Sigmoid colon (tissue), 7 donors: ENCODE results near the gene IPPK. TPM values are rescaled to one million over a fixed set of nuclear protein-coding genes. Genes with fewer than 3 reads are reported as not detected.

ENCODE experiments used
- DNase-seq: peaks from one replicate; pipeline ENCODE4 v3.0.0-alpha.2; 2019
- H3K27ac ChIP-seq, 4 donors: fragments of 200-600 bp; sonication (generic); one replicate each; pipeline ENCODE4 v1.5.1; 2016 to 2019; ENCODE audit warnings: mild to moderate bottlenecking in 1 of 4
- H3K27me3 ChIP-seq, 3 donors: fragments of 200-600 bp; sonication (generic); one replicate each; pipeline ENCODE4 v1.5.1; 2019; ENCODE audit warnings: mild to moderate bottlenecking in 1 of 3
- H3K36me3 ChIP-seq, 4 donors: fragments of 200-600 bp; sonication (generic); one replicate each; pipeline ENCODE4 v1.5.1; 2016 to 2019
- H3K4me1 ChIP-seq, 4 donors: fragments of 200-600 bp; sonication (generic); one replicate each; pipeline ENCODE4 v1.5.1; 2017 to 2019
- H3K4me3 ChIP-seq, 4 donors: fragments of 200-600 bp; sonication (generic); one replicate each; pipeline ENCODE4 v1.5.1; 2017 to 2019; ENCODE audit warnings: mild to moderate bottlenecking in 2 of 4, moderate library complexity in 1 of 4
- H3K9me3 ChIP-seq, 4 donors: fragments of 200-600 bp in 3 of 4; sonication (generic) in 3 of 4; one replicate each; pipeline versions ENCODE4 v1.5.1 to v1.6.1; 2013 to 2019
- EP300 ChIP-seq, 4 donors: sonication (generic); formaldehyde crosslinking; IDR thresholded peaks; one replicate each; pipeline ENCODE4 v1.6.1; 2017; ENCODE audit warnings: antibody characterized with exemption in 4 of 4
- POLR2A ChIP-seq, 2 donors: fragments of 450-650 bp; IDR thresholded peaks; one replicate each; pipeline ENCODE4 v1.6.1; 2016; ENCODE audit warnings: antibody characterized with exemption in 2 of 2, mild to moderate bottlenecking in 2 of 2, moderate library complexity in 2 of 2
- POLR2AphosphoS5 ChIP-seq, 4 donors: sonication (generic); formaldehyde crosslinking; IDR thresholded peaks; one replicate each; pipeline ENCODE4 v1.6.1; 2017; ENCODE audit warnings: antibody characterized with exemption in 4 of 4
- WGBS, 2 donors: extraction: QIAGEN DNeasy Blood & Tissue Kit; methylation state at CpG; one replicate each; pipeline ENCODE4 v1.1.7; 2013; 5-methylcytosine and 5-hydroxymethylcytosine counted together
- intact Hi-C: fragments of 100-400 bp; cut with DNase I; formaldehyde crosslinking; loops from one replicate; pipeline ENCODE4 v1.15.1; 2023
- polyA plus RNA-seq, 3 donors: library from polyadenylated mRNA; stranded (reverse); fragments of 200-250 nt; gene quantifications; one replicate each; pipeline ENCODE4 v1.2.3, GENCODE V29; 2013
- total RNA-seq, 4 donors: library from RNA; depleted of rRNA; stranded (reverse); fragments of >200 nt; gene quantifications; one replicate each; pipeline ENCODE4 v1.1.0, GENCODE V29; 2016
- TF ChIP-seq, protein P1 (sequence below), 4 experiments: fragments of 450-650 bp in 3 of 4; fragments of 200-600 bp in 1 of 4; IDR thresholded peaks; one replicate each; pipeline ENCODE4 v1.5.1; 2016 to 2019; ENCODE audit warnings: antibody characterized with exemption in 4 of 4, mild to moderate bottlenecking in 3 of 4, moderate library complexity in 2 of 4
- donor health status: healthy with polysubstance abuse.
- donor health status: Bipolar disorder and iron deficiency.
- donor health status: healthy.

The IPPK gene
- total and polyA plus RNA-seq, 7 donors: 3.6 to 12.5 (median 6.4) TPM

- TF ChIP-seq, protein P1, sequence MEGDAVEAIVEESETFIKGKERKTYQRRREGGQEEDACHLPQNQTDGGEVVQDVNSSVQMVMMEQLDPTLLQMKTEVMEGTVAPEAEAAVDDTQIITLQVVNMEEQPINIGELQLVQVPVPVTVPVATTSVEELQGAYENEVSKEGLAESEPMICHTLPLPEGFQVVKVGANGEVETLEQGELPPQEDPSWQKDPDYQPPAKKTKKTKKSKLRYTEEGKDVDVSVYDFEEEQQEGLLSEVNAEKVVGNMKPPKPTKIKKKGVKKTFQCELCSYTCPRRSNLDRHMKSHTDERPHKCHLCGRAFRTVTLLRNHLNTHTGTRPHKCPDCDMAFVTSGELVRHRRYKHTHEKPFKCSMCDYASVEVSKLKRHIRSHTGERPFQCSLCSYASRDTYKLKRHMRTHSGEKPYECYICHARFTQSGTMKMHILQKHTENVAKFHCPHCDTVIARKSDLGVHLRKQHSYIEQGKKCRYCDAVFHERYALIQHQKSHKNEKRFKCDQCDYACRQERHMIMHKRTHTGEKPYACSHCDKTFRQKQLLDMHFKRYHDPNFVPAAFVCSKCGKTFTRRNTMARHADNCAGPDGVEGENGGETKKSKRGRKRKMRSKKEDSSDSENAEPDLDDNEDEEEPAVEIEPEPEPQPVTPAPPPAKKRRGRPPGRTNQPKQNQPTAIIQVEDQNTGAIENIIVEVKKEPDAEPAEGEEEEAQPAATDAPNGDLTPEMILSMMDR (IDR thresholded peaks at IDR 0.05): no peak
- TF ChIP-seq POLR2AphosphoS5 (IDR thresholded peaks at IDR 0.05) (no peak), EP300 (IDR thresholded peaks at IDR 0.05) (no peak), POLR2A (IDR thresholded peaks at IDR 0.05) (no peak)
- H3K9me3 ChIP-seq: no peaks in the 10 kb centered on the region
- H3K27ac ChIP-seq: peak overlapping the region in 2 of 4 donors; percentile 58 to 77
- no peaks in the 10 kb centered on the region for H3K27me3 ChIP-seq
- no peak overlapping the region for H3K4me3 ChIP-seq
- intact Hi-C loops: loop anchor here (10.0 kb wide), 1 partner anchor 510 kb away; no protein-coding TSS in a partner anchor
- peaks cover 0 to 46% (median 40%) of the 10 kb centered on the region in 4 donors for H3K4me1 ChIP-seq
- DNase-seq: no peak
- 72 to 87% methylated on average over 19 of the region's 19 CpGs for WGBS, 2 donors
- peaks cover 0 to 23% (median 0%) of the 10 kb centered on the region in 4 donors for H3K36me3 ChIP-seq
These were observed 15.2 kb downstream of the IPPK start for GRCh38 chr9:92654481-92655301.

DNA sequence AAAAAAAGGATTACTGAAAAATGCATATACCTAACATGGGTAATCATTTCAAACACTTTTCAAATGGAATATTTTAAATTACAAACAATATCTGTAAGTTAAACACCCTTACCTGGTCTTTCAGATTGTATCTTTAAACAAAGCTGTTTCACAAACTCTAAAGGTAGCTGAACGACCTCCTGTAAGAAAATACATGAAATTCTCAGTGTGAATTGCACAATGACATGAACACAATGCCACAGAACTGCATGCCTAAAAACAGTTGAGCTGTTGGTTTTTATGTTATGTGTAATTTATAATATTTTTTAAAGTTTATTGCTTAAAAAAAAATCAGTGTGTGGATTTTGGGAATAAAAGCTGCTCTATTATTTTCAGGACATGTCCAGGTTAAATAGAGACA, 17.5 kb downstream of the IPPK start:
- no peaks in the 10 kb centered on the region for H3K27me3 ChIP-seq
- intact Hi-C loops: loop anchor here (10.0 kb wide), 1 partner anchor 508 kb away; no protein-coding TSS in a partner anchor
- DNase-seq: no peak
- 73 to 80% methylated on average over 1 of the region's 1 CpG for WGBS, 2 donors
- no peak for TF ChIP-seq POLR2AphosphoS5 (IDR thresholded peaks at IDR 0.05)
- TF ChIP-seq POLR2A (IDR thresholded peaks at IDR 0.05): no peak
- TF ChIP-seq, protein P1 (IDR thresholded peaks at IDR 0.05): no peak
- TF ChIP-seq EP300 (IDR thresholded peaks at IDR 0.05): no peak
- peak overlapping the region in 3 of 4 donors; percentile 58 to 77 (median 77) for H3K27ac ChIP-seq
- peaks cover 0 to 54% (median 41%) of the 10 kb centered on the region in 4 donors for H3K4me1 ChIP-seq
- no peak overlapping the region for H3K4me3 ChIP-seq
- no peaks in the 10 kb centered on the region for H3K9me3 ChIP-seq
- peaks cover 0 to 33% (median 4%) of the 10 kb centered on the region in 4 donors for H3K36me3 ChIP-seq

DNA sequence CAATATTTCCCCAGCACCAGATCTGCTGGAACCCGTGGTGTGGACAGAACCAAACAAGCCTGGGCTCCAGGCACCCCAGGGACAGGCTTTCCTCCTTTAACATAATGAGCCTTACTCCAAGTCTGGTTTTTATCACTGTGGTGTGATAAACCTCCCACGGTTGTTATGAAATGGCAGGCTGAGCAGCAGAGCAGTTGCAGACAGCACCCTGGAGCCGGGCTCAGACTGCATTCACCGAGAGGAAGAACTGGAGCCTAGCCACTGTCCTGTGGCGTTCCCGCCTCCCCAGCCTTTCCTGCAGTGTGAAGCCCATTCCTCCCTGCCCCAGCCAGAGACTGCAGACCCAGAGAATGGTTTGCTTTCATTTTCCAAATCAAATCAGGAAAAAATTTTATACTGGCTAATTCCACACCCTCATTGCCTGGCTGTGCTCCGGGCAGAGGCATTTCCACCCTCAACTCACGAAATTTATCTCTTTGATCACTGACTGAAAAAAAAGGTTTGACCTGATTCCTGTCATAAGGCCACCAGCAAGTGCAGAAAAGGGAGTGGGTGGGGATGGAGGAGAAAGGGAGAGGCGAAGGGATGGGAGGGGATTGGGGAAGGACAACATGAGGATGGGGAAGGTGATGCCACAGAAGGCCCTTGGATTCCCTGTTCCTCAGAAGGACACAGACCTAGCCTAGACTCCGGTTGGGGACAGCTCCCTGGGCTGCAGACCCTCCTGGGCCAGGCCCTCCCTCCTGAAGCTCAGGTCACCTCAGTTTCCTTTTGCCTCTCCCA, 18.9 kb downstream of the IPPK start:
- H3K4me3 ChIP-seq: no peak overlapping the region
- intact Hi-C loops: loop anchor here (10.0 kb wide), 1 partner anchor 506 kb away; no protein-coding TSS in a partner anchor
- H3K36me3 ChIP-seq: peaks cover 0 to 41% (median 9%) of the 10 kb centered on the region in 4 donors
- TF ChIP-seq POLR2AphosphoS5 (IDR thresholded peaks at IDR 0.05): peak; percentile 77 to 89 (median 86)
- TF ChIP-seq POLR2A (IDR thresholded peaks at IDR 0.05): no peak
- TF ChIP-seq EP300 (IDR thresholded peaks at IDR 0.05): no peak
- H3K27ac ChIP-seq: peak overlapping the region; percentile 44 to 77 (median 75)
- no peaks in the 10 kb centered on the region for H3K9me3 ChIP-seq
- peaks cover 0 to 54% (median 41%) of the 10 kb centered on the region in 4 donors for H3K4me1 ChIP-seq
- DNase-seq: peak; percentile 92
- WGBS, 2 donors: 89 to 94% methylated on average over 10 of the region's 10 CpGs
- H3K27me3 ChIP-seq: no peaks in the 10 kb centered on the region

- no peaks in the 10 kb centered on the region for H3K9me3 ChIP-seq
- no peaks in the 10 kb centered on the region for H3K27me3 ChIP-seq
- peaks cover 0 to 54% (median 41%) of the 10 kb centered on the region in 4 donors for H3K4me1 ChIP-seq
- WGBS, 2 donors: 98 to 99% methylated on average over 6 of the region's 6 CpGs
- no peak overlapping the region for H3K4me3 ChIP-seq
- intact Hi-C loops: loop anchor here (10.0 kb wide), 1 partner anchor 505 kb away; no protein-coding TSS in a partner anchor
- H3K36me3 ChIP-seq: peaks cover 0 to 48% (median 12%) of the 10 kb centered on the region in 4 donors
- DNase-seq: no peak
- peak overlapping the region; percentile 44 to 77 (median 75) for H3K27ac ChIP-seq
- TF ChIP-seq POLR2AphosphoS5 (IDR thresholded peaks at IDR 0.05) (no peak), EP300 (IDR thresholded peaks at IDR 0.05) (no peak), POLR2A (IDR thresholded peaks at IDR 0.05) (no peak)
- TF ChIP-seq, protein P1 (IDR thresholded peaks at IDR 0.05): no peak
These were observed 19.6 kb downstream of the IPPK start for GRCh38 chr9:92650296-92650695.
